ENCODE data around the gene UBAC1.

Gene UBAC1

DNA sequence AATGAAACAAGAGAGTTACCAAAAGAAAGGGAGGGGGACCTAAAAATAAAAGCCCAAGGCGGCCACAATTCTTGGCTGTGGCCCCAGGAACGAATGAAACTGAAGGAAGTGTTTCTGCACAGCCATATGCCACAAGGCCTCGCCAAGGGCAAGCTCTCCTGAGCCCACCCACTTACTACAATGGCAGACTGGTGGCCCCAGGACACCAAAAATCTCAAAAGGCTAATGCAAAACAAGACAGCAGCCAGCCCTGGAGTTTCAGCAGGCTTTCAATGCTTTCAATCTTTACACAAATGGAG is 57.9 kb downstream of the UBAC1 start:
- DNase-seq (ENCODE audit: extremely low read depth, insufficient read length): no peak
- Histone ChIP-seq H3K4me3 (replicated peaks; ENCODE audit: low read depth, low read length) (no peak overlapping the region), H3K27me3 (replicated peaks; ENCODE audit: control insufficient read depth, insufficient read depth, low read length) (no peaks in the 10 kb centered on the region), H3K36me3 (ENCODE audit: control insufficient read depth, insufficient read depth, low read length) (no peaks in the 10 kb centered on the region)
- TF ChIP-seq CTCF (IDR thresholded peaks at IDR 0.05; ENCODE audit: insufficient read depth, low read length, poor library complexity, severe bottlenecking): no peak

DNA sequence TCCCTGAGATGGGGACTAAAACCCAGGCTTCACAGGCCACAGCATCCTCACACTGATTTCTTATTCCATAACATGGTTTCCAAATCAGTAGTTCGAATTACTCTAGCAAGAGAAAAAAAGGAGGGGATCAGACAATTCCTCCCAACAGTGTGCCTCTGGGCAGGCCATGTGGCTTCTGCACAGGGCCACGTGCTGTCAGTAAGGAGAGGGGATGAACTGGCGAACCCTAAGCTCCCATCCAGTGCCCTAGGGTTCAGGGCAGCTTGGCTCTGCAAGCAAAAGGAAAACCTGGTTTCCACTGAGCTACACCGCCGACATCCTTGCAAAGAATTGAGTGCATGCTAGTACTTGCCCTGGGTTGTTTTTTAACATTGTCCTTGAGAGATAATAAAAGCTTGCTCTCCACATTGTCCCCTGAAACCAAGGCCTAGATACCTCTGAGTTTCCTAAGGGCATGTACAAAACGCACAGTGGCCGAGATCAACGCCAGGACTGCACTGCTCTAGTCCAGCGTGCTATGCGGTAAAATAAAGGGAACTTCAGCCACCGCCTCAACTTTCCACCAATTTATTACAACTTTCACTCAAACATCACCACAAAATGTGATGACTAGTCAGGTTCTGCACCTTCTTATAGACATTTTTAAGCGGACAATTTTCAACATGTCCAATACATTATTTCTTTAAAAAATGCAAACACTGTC is 58.4 kb downstream of the UBAC1 start:
- DNase-seq (ENCODE audit: extremely low read depth, insufficient read length): no peak
- no peak overlapping the region for H3K4me3 ChIP-seq (replicated peaks; ENCODE audit: low read depth, low read length)
- TF ChIP-seq CTCF (IDR thresholded peaks at IDR 0.05; ENCODE audit: insufficient read depth, low read length, poor library complexity, severe bottlenecking): no peak
- H3K36me3 ChIP-seq (ENCODE audit: control insufficient read depth, insufficient read depth, low read length): no peaks in the 10 kb centered on the region
- H3K27me3 ChIP-seq (replicated peaks; ENCODE audit: control insufficient read depth, insufficient read depth, low read length): no peaks in the 10 kb centered on the region

- H3K4me3 ChIP-seq (replicated peaks; ENCODE audit: low read depth, low read length): no peak overlapping the region
- no peak for DNase-seq (ENCODE audit: extremely low read depth, insufficient read length)
- no peaks in the 10 kb centered on the region for H3K36me3 ChIP-seq (ENCODE audit: control insufficient read depth, insufficient read depth, low read length)
- no peaks in the 10 kb centered on the region for H3K27me3 ChIP-seq (replicated peaks; ENCODE audit: control insufficient read depth, insufficient read depth, low read length)
- no peak for TF ChIP-seq CTCF (IDR thresholded peaks at IDR 0.05; ENCODE audit: insufficient read depth, low read length, poor library complexity, severe bottlenecking)
These were observed 59.3 kb downstream of the UBAC1 start for GRCh38 chr9:135901826-135902225.

DNA sequence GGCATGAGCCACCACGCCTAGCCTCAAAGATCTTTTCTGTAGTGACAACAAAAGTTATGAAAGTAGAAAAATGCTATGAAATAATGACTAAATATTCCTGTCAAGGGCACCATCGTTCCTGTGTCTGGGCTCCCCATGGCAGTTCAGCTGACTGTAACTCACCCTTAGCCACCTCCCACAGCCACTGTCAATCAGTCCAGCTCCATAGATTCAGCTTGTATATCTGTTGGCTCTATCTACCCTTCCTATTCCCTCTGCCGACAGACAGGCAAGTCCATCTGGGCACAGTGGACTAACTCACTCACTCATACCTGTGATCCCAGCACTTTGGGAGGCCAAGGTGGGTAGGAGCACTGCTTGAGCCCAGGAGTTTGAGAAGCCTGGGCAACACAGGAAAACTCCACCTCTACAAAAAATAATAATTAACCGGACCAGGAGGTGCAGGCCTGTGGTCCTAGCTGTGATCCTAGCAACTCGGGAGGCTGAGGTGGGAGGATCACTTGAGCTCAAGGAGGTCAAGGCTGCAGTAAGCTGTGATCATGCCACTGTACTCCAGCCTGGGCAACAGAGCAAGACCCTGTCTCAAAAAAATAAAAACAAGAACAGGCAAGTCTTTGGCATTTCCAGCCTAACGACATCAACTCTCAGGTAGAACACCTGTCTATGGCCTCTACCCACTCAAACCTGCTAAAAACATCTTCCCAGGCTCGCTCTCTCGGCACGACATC is 60.0 kb downstream of the UBAC1 start:
- no peak for TF ChIP-seq CTCF (IDR thresholded peaks at IDR 0.05; ENCODE audit: insufficient read depth, low read length, poor library complexity, severe bottlenecking)
- no peaks in the 10 kb centered on the region for H3K36me3 ChIP-seq (ENCODE audit: control insufficient read depth, insufficient read depth, low read length)
- DNase-seq (ENCODE audit: extremely low read depth, insufficient read length): no peak
- H3K4me3 ChIP-seq (replicated peaks; ENCODE audit: low read depth, low read length): no peak overlapping the region
- H3K27me3 ChIP-seq (replicated peaks; ENCODE audit: control insufficient read depth, insufficient read depth, low read length): no peaks in the 10 kb centered on the region

DNA sequence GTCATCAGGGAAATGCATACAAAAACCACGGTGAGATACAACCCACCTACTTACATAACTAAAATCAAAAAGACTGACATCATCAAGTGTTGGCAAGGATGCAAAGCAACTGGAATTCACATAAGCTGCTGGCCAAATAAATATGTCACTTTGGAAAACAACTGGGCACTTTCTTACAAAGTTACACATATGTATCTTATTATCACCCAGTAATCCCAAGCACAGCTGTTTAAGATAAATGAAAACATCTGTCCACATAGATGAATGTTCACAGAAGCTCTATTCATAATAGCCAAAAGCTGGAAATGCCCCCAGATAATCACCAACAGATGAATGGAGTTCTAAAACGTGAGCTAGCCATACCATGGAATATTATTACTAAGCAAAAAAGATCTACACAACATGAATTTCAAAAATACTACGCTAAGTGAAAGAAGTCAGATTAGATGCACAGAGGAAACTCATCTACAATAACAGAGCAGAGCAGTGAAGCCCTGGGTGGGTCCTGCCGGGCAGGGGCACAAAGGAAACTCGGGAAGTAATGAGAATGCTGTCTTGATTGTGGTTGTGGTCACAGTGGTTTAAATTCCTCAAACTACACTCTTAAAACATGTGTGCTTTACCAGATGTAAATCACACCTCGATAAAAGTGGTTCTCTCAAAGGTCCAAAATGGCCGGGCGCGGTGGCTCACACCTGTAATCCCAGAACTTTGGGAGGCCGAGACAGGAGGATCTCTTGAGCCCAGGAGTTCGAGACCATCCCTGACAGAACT is 62.4 kb downstream of the UBAC1 start:
- Histone ChIP-seq H3K4me3 (replicated peaks; ENCODE audit: low read depth, low read length) (no peak overlapping the region), H3K27me3 (replicated peaks; ENCODE audit: control insufficient read depth, insufficient read depth, low read length) (no peaks in the 10 kb centered on the region), H3K36me3 (ENCODE audit: control insufficient read depth, insufficient read depth, low read length) (no peaks in the 10 kb centered on the region)
- DNase-seq (ENCODE audit: extremely low read depth, insufficient read length): no peak
- no peak for TF ChIP-seq CTCF (IDR thresholded peaks at IDR 0.05; ENCODE audit: insufficient read depth, low read length, poor library complexity, severe bottlenecking)

All from GM06990 (cell line).